WTC11 (cell line): ENCODE measurements around the gene FRS3.

ENCODE experiments used
- ATF1 ChIP-seq: sonication (generic); formaldehyde crosslinking; IDR thresholded peaks from 2 replicates; pipeline ENCODE4 v1.8.1; 2023; ENCODE audit warnings: mild to moderate bottlenecking, moderate library complexity, missing genetic modification reagents
- E2F5 ChIP-seq: sonication (generic); formaldehyde crosslinking; IDR thresholded peaks from 2 replicates; pipeline ENCODE4 v1.8.1; 2022; ENCODE audit warnings: mild to moderate bottlenecking, moderate library complexity, missing genetic modification reagents
- JAZF1 ChIP-seq: fragments of 250-450 bp; sonication (Bioruptor Pico); IDR thresholded peaks from 2 replicates; pipeline ENCODE4 v1.9.0; 2021; ENCODE audit warnings: moderate library complexity, mild to moderate bottlenecking, inconsistent platforms
- TF ChIP-seq, protein P1 (sequence below): fragments of 200-600 bp; IDR thresholded peaks from 2 replicates; pipeline ENCODE4 v1.8.0; 2022; ENCODE audit warnings: antibody characterized with exemption

DNA sequence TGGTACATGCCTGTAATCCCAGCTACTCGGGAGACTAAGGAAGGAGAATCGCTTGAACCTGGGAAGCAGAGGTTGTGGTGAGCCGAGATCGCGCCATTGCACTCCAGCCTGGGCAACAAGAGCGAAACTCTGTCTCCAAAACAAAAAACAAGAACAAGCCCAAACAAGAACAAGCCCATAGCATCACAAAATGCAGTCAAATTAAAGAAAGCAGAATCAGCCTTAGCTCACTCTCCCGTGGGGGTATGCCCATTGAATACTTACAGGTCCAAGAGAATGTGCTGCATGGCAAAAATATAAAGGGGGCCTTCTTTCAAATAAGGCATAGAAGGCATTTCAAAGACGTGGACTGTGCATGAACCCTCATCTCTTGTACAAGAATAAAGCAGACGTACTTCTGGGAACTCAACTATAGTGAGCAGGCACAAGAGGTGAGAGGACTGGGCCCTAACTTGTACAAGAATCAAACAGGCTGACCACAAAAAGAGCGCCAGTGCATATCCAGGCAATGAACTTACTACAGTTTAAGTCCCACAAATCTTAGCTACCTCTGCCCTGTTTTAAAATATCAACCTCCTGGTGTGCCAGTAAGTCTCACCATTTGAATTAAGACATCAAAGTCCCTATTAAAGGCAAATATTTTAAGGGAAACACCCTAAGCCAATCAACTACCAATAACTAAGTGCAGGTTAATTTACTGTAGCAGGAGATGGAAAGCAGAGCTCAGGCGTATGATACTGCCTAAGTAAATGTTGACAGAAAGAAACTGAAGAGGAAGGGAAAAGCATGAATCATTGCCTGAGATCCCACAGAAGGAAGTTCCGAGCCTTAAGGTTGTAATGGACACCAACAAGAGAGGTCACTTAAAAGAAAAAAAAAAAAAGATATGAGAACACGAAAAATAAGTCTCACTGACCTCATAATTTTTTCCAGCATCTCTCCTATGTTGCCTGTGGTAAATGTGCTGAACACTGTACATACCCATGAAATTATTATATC lies 45.2 kb upstream of the FRS3 start:
- no peak for TF ChIP-seq E2F5
- TF ChIP-seq, protein P1, sequence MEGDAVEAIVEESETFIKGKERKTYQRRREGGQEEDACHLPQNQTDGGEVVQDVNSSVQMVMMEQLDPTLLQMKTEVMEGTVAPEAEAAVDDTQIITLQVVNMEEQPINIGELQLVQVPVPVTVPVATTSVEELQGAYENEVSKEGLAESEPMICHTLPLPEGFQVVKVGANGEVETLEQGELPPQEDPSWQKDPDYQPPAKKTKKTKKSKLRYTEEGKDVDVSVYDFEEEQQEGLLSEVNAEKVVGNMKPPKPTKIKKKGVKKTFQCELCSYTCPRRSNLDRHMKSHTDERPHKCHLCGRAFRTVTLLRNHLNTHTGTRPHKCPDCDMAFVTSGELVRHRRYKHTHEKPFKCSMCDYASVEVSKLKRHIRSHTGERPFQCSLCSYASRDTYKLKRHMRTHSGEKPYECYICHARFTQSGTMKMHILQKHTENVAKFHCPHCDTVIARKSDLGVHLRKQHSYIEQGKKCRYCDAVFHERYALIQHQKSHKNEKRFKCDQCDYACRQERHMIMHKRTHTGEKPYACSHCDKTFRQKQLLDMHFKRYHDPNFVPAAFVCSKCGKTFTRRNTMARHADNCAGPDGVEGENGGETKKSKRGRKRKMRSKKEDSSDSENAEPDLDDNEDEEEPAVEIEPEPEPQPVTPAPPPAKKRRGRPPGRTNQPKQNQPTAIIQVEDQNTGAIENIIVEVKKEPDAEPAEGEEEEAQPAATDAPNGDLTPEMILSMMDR: no peak
- no peak for TF ChIP-seq JAZF1
- TF ChIP-seq ATF1 (CRISPR knock-in tag): no peak
